NB4 (cell line): ENCODE data around the gene CDH23.

Experiments used
- DNase-seq: peaks from one replicate; pipeline ENCODE4 v3.0.0; 2010; ENCODE audit warnings: low read depth
- H3K4me3 ChIP-seq: one replicate; pipeline ENCODE4 v1.5.1; 2011; ENCODE audit warnings: mild to moderate bottlenecking, low read depth, low read length, moderate library complexity
- MYC ChIP-seq: IDR thresholded peaks from 2 replicates; pipeline ENCODE4 v1.6.1; 2011; ENCODE audit warnings: low read depth, low read length
- POLR2A ChIP-seq: IDR thresholded peaks from 2 replicates; pipeline ENCODE4 v1.6.1; 2011; ENCODE audit warnings: mild to moderate bottlenecking; ENCODE audit not compliant: insufficient read length; ENCODE audit errors: extremely low read depth
- TF ChIP-seq, protein P1 (sequence below): IDR thresholded peaks from 2 replicates; pipeline ENCODE4 v1.6.1; 2011; ENCODE audit warnings: low read depth, low read length
- TF ChIP-seq, protein P2 (sequence below): IDR thresholded peaks from one replicate; pipeline ENCODE4 v1.5.1; 2012; ENCODE audit warnings: low read depth, low read length

CDH23 gene

DNA sequence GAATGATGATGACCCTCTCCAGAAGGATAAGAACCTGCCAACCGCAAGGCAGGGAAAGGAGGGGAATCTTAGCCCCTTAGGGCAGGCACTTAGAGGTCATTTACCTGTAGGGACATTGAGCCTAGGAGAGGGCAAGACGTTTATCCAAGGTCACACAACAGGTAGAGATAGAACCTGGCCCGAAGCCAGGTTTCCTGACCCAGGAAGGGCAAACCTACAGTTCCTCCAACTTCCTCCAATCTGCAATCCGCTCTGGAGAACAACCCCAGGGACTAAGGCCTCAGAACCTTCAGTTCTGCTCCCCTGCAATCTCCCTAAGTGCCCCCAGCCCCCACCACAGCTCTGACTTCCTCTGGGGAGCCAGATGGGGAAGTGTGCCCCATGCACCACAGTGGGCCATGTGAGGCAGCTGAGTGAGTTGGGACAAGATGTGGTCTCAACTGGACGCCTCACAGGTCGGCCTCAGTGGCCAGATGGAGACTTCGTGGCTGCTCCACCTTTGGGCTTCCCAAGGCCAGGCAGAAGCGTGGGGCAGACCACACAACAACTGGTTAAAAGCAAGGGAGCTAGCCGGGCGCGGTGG, 455.7 kb downstream of the CDH23 start:
- DNase-seq = peak; percentile 87
- TF ChIP-seq, protein P1, sequence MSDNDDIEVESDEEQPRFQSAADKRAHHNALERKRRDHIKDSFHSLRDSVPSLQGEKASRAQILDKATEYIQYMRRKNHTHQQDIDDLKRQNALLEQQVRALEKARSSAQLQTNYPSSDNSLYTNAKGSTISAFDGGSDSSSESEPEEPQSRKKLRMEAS = peak; percentile 74
- TF ChIP-seq MYC (peak; percentile 64), POLR2A (no peak)
- H3K4me3 ChIP-seq = no peak overlapping the region

DNA sequence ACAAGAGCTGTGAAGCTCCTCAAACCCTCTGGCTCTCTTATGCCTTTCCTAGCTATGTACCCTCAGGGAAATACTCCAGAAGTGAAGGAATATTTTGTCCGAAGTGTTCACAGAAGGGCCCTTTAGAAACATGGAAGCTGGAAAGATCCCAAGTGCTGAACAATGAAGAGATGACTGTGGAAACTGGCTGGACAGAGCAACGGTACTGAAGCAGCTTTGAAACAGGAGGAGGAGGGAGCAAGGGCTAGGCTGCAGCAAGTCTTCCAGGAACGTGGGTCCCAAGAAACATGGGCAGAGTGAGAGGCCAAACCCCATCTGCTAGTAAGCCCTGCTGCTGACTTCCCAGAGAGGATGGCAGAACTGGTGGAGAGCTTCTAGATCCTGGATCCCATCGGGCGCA, 457.3 kb downstream of the CDH23 start:
- TF ChIP-seq MYC (no peak), POLR2A (no peak)
- TF ChIP-seq, protein P2, sequence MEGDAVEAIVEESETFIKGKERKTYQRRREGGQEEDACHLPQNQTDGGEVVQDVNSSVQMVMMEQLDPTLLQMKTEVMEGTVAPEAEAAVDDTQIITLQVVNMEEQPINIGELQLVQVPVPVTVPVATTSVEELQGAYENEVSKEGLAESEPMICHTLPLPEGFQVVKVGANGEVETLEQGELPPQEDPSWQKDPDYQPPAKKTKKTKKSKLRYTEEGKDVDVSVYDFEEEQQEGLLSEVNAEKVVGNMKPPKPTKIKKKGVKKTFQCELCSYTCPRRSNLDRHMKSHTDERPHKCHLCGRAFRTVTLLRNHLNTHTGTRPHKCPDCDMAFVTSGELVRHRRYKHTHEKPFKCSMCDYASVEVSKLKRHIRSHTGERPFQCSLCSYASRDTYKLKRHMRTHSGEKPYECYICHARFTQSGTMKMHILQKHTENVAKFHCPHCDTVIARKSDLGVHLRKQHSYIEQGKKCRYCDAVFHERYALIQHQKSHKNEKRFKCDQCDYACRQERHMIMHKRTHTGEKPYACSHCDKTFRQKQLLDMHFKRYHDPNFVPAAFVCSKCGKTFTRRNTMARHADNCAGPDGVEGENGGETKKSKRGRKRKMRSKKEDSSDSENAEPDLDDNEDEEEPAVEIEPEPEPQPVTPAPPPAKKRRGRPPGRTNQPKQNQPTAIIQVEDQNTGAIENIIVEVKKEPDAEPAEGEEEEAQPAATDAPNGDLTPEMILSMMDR = no peak
- TF ChIP-seq, protein P1 = no peak
- DNase-seq = no peak
- H3K4me3 ChIP-seq = no peak overlapping the region

DNA sequence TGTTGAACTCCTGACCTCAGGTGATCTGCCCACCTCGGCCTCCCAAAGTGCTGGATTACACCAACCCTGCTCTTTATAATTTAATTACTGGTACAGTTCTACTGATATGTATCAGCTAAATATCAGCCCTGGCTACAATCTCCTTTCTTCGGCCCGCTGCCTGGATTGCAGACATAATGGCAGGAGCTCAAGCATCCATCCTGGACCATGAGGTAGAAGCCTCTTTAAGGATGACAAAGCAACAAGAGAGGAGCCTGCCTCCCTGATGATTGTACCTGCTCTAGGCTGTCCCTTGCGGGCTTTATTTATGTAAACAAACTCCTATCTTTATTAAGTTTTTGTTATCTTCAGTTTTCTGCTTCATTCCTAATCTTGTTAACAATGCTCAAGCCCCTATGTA, 459.9 kb downstream of the CDH23 start:
- TF ChIP-seq, protein P2 = no peak
- TF ChIP-seq POLR2A (no peak), MYC (no peak)
- TF ChIP-seq, protein P1 = no peak
- H3K4me3 ChIP-seq = no peak overlapping the region
- no peak for DNase-seq

DNA sequence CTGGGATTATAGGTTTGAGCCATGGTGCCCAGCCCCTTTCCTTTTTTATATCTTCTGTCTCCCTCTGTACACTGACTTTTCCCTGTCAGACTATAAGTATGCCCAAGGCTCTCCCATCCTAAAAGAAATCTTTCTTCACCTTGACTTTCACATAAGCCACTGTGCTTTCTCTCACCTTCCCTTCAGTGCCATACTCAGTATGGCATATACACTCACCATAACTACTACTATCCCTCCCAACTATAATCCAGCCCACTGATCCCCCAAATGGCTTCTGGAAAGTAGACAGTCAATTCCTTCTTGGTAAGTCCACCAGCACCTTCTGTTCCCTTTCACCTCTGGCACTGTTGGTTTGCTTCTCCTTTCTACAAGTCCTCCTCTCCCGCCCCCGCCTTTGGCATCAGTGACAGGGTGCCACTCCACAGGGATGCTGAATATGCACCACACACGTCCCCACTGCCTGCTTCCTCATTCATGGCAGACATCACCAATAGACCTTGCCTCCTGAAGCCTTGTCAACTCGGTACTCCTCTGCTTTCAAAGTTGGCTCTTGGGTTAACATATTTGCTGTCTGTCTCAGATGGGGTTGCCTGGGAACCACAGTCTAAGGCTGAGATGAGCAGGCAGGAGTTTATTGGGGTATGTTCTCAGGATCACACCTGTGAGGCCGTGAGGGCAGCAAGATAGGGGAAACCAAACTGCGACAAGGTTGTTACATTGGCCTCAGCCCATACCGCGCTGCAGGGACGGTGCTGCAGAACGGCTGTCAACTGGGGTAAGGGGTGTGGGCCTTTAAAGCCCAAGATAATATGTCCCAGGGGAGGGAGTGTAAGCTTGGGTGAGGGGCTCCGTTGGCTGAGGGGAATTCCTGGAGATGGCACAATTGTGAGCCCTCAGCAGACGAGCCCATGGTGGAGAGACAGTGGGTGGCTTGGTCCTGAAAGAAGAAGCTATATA, 461.5 kb downstream of the CDH23 start:
- TF ChIP-seq MYC (no peak), POLR2A (no peak)
- TF ChIP-seq, protein P2 = no peak
- TF ChIP-seq, protein P1 = no peak
- peak; percentile 61 for DNase-seq

DNA sequence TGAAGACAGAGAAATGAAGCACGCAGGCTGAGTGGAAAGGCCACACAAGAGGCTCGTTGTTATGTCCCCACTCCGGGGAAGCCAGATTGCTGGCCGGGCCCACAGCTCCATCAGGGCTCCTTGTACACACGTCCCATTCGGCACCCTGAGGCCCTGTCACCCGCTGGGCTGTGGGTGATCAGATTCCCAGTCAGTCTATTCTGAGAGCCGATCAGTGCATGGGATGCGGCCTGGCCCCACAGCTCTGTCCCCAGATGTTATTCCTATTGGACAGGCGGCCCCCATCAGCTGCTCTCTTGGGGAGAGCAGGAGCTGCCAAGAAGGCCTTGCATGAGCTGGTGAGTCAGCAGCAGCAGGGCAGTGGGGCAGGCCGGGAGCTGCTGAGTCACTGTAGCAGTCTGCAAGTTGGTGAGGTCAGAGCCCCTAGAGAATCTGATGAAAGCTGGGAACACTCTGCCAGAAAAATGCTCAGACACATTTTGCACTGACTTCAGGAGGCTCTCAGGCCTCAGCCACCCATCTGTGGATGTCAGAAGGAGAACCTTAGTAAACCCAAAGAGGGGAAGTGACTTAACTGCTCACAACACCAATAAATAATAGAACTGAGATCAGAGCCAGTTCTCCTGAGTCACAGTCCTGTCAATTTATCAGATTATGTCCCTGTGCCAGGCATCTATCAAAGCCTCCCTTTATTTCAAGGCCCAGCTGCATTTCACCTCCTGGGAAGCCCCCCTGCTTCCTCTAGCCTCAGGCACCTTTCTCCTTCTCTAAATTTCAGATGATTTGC, 463.7 kb downstream of the CDH23 start:
- H3K4me3 ChIP-seq = no peak overlapping the region
- peak; percentile 99 for DNase-seq
- TF ChIP-seq POLR2A (no peak), MYC (peak; percentile 60; the same call in 1 of the 2 replicates)
- TF ChIP-seq, protein P1 = peak; percentile 77
- TF ChIP-seq, protein P2 = no peak

More for the DNA sequence above, 461.5 kb downstream of the CDH23 start:
- no peak overlapping the region for H3K4me3 ChIP-seq
